HG02885 (cell line): Measurements from ENCODE around the gene DMXL2.
"Not testable (repeated sequence)": the region's sequence is repeated elsewhere in the genome, so short reads cannot be mapped to it uniquely, and the experiment has no call there.

Experiments used
- ATAC-seq: cut with Tn5 transposase; IDR thresholded peaks from one replicate; pipeline ENCODE4 v1.9.1; 2021; ENCODE audit warnings: mild to moderate bottlenecking; ENCODE audit not compliant: unreplicated experiment, poor library complexity

DMXL2 gene

DNA sequence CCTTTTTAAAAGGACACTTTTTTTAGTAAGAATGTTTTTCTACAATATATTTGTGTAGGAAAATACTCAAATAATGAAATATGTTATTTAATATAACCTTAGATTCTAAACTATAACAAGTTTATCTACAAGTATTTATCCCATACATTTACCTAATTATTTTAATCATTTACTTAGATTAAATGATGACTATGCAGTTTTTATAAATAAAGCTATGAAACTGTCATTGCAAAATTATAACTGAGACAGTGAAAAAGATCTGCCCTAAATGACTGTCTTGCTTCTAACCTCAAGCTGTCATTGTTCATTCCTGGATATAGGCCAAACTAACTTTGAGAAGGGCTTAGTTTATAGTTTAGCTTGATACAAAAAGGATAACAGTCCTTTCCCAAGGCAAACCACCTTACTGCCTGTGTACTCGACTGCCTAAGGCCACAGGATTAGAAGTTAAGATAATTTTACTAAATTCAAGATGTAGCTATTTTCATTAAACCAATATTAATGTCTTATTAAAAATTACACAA is 197.0 kb downstream of the DMXL2 start:
- no peak for ATAC-seq

DNA sequence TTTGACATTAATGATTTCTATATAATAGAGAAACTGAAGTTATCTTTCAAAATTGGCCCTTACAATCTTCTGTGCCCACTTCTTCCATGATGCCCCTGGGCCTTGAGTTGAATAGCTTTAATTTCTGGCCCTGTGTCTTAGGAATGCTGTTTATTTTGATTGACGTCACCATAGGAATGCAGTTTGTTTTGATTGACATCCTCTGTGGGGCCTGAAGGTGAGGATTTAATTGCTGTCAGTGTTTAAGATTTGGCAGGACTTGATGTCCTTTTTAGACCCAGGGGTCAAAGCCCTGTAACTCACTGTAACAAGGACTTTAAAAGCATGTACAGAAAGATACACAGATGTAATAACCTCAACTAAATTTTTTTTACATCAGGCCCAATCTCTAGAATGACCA is 197.8 kb downstream of the DMXL2 start:
- ATAC-seq, result no peak

DNA sequence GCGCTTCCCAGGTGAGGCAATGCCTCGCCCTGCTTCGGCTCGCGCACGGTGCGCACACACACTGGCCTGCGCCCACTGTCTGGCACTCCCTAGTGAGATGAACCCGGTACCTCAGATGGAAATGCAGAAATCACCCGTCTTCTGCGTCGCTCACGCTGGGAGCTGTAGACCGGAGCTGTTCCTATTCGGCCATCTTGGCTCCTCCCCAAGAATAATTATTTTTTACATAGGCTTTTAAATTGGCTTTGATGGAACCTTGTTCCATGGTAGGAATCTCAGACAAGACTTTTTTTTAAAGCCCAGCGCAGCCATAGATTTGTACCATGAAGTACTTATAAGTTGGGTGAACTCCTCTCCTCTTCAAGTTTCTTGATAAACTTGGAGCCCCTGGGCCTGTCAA is 199.5 kb downstream of the DMXL2 start:
- not testable (repeated sequence) for ATAC-seq

DNA sequence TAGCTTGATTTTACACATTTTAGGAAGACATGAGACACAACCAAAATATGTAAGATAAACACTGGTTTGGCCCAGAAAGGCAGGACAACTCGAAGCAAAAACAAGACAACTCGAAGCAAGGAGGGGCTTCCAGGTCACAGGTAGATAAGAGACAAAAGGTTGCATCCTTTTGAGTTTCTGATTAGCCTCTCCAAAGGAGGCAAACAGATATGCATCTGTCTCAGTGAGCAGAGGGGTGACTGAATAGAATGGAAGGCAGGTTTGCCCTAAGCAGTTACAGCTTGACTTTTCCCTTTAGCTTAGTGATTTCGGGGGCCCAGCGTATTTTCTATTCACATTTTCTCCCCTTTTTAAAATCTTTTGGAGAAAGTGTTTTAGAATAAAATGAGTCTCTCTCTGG is 206.4 kb downstream of the DMXL2 start:
- no peak for ATAC-seq

DNA sequence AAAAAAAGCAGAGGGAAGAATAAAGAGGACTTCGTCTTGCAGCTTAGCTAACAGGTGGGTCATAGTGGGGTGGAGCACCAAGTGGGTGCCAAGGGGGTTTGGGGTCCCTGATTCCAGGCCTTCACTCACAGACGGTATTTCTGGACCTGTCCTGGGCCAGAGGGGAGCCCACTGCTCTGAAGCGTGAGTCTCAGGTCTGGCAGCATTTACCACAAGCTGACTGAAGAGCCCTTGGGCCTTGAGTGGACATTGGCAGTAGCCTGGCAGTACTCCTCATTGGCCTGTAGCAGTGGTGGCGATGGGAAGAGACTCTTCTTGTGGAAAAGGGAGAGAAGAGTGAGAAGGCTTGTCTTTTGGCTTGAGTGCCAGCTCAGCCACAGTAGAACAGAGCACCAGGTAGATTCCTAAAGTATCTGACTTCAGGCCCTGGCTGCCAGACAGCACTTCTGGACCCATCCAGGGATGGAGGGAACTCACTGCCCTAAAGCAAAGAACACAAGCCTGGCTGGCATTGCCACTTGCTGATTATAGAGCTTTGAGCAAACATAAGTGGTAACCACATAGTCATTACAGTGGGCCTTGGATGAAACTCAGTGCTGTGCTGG is 208.2 kb downstream of the DMXL2 start:
- no peak for ATAC-seq

DNA sequence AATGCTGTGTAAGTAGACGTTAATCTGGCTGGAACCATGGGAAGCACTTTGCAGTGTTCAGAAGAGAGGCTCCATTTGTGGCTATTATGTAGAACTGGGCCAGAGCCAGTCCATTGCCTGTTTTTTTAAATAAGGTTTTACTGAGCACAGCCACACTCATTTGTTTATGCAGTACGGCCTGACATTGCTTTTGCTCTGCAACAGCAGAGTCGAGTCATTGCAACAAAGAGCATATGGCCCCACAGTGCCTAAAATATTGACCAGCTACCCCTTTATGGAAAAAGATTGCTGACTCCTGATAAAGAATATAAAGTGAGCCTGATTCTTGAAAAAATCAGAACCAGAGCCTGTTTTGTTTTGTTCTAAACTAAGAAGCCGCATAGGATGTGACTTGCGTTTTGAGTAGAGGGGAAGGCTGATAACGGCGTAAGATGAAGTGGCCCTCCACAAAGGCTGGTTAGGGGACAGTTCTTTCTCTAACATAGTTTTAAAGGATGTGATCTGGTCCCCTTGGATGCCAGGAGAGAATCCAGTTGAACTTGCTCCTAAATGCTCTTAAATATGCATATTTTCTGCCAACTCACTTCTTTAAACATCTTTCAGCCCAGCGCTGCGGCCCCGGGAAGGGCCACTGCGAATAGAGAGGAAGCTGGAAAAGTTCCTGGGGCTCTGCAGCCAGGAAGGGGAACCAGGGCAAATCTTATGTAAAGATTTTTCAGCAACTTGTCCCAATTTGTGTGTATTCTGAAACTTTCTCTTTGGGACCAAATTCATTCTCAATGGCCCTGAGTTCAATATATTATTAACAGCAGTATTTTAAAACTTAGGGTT is 216.7 kb downstream of the DMXL2 start:
- no peak for ATAC-seq

DNA sequence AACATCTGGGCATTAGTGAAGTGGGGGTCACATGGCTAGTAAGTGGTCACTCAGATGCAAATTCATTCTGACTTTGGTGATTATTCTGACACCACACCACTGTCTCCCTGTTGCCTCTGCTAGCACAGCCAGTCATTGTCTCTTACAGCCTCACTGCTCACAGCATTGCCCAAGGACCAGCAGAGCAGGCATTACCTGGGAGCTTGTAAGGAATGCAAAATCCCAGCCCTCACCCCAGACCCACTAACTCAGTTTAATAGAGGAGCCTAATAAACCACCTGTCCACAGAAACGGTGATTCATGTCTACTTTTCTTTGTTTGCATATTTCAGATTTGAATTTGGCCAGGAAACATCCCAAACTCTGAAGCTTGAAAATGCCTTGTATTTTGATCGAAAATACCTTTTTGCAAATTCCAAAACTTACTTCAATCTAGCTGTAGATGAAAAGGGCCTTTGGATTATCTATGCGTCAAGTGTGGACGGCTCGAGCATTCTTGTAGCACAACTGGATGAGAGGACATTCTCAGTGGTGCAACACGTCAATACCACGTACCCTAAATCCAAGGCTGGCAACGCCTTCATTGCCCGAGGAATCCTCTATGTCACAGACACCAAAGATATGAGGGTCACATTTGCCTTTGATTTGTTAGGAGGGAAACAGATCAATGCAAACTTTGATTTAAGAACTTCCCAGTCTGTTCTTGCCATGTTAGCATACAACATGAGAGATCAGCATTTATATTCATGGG is 218.4 kb downstream of the DMXL2 start:
- ATAC-seq, result no peak

DNA sequence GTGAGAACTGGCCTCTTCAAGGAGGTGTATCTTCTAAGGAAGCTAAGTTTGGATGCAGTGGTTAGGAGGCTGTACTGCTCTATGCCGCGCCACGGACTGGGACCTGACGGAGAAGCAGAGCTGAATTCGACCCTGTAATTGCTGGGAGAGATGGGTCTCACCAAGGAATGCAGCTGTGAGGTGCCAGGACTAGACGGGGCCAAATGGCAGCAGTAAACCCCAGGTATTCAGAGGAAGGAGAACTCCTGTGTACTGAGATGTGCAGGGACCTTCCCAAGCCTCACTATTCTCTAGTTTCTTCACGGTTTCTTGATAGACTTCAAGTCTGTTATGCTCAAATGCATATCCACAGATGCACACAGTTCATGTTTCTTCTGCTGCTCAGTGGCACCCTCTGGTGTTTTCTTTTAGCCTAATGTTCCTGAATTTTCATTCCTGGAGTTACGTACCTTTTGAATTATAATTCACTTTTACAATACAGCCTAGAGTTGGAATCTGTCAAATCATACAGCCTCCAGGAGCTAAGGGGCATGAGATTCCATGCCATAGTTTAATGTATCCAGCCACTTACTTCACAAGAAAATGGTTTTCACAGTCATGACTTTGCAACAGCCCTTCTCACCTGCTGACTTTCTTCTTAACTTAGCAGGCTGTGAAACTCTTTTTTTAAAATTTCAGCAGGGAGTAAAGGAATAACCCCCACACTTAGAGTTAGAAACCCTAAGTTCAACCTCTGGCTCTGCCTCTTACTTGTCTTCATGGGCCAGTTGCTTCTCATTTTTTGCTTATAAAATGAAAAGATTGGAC is 219.3 kb downstream of the DMXL2 start:
- no peak for ATAC-seq

DNA sequence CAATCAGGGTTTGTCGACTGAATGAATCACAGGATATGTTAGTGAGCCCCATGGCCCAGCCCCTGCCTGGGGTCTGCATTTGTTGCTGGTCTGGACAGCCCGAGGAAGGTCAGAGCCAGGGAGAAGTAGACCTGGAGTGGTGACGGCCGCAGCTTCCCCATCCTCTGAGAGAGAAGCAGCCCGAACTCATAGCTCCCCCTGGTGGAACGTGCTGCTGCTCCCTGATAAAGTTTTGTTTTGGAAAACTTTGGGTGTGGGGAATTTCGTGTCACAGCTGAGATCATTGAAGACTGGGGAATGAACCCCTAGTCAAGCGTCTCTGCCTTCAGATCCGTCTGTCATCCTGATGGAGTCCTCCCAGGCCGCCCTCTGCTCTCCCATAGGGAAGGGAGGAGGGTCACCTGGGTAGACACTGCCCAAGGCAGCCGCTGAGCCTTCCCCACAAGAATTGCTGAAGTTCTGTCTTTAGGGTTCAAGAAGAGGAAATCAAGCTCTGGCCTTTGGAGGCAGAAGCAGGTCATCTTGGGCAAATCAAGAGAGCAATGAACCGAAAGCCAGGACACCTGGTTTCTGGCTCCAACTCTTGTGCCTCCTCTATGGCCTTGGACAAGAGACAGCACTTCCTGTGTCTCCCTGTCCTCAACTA is 220.6 kb downstream of the DMXL2 start:
- ATAC-seq, result no peak

DNA sequence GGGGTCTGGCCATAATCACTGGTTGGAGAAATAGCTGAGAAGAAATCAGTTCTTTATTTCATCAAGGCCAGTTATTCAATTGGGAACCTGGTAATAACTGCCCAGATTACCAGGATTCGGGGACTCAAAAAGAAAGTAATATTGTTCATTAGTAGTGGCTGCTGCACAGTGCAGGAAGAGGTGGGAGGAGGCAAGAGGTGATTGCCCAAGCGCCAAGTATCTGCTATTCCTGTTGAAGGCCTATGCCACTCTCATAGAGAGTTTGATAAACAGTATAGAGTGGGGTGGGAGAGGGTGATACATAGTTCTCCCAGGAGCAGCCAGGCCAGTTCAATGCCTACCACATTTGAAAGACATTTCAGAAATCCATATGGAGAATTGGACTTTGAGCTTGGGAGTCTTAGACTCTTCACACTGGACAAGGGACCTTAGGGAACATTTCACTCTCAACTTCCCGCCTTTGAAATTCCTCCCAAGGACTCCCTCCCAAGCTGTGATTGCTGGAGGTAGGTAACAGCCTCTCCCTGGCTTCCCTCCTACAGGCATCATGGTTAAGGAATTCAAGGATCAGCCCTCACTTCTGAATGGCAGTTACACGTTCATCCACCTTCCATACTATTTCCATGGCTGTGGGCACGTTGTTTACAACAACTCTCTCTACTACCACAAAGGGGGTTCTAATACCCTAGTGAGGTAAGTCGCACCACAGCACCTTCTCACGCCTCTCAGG is 221.4 kb downstream of the DMXL2 start:
- ATAC-seq, result no peak

DNA sequence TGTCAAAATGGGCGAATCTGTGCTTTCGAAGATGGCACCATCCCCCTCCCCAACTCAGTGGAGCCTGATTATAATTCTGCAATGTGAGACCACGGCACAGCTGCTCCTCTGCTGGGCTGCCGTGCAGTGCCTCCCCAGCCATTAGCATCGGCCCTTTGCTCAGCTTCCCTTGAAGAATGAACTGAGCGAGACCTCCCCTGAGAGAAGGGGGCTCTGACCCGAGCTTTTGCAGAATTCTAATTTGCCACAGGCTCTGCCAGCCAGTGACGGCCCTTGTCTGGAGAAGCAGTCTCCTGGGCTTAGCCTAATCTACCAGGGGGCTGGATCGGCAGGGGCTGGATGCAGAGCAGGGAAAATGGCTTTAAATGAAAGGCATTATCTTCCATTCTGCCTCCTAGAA is 223.9 kb downstream of the DMXL2 start:
- ATAC-seq, result no peak
